ENCODE results near the gene NUCKS1.
A peak's percentile ranks its signal among the peaks of the same experiment; 100 is the strongest.

NUCKS1 gene

DNA sequence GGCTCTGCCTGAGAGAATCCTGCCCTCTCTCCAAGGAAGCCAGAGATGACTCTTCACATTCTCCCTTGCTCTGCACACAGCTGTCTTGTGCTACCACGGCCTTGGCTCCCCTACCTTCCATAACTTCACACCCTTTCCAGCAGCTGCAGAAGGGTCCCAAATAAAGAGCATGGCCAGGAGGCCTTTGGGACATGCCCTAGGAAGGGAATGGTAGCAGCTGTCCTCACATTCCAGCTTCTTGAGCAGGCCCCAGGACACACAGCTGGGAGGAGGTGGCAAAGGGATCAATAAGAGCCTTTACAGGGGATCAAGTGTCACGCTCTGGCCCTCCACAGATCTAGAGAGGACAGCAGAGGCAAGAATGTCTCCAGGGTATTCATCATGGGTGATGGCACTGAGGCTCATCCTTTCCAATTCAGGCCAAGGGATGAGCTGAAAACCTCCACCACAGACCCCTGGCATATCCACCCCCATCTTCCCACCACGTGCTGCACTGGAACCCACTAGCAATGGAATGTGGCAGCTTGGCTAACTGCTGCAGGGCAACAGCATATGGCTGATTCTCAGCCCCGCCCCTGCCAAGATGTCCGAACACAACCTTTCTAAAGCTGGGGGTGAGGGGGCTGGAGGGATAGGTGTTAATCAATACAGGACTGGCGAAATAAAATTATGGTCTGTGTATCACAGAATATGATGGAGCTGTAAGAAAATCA, 43.1 kb upstream of the NUCKS1 start:
- TF ChIP-seq FOXM1 (IDR thresholded peaks at IDR 0.05; ENCODE audit: borderline replicate concordance) (no peak), NFRKB (IDR thresholded peaks at IDR 0.05) (no peak), CTBP1 (IDR thresholded peaks at IDR 0.05; ENCODE audit: borderline replicate concordance) (no peak), ARNT (IDR thresholded peaks at IDR 0.05) (no peak), FOXK2 (IDR thresholded peaks at IDR 0.05) (no peak), SP1 (IDR thresholded peaks at IDR 0.05) (no peak), LEF1 (IDR thresholded peaks at IDR 0.05; ENCODE audit: borderline replicate concordance) (no peak), TARDBP (IDR thresholded peaks at IDR 0.05) (no peak), SUZ12 (IDR thresholded peaks at IDR 0.05) (no peak), BHLHE40 (IDR thresholded peaks at IDR 0.05; ENCODE audit: borderline replicate concordance) (no peak), L3MBTL2 (conservative IDR thresholded peaks at IDR 0.05) (no peak), FOXA1 (IDR thresholded peaks at IDR 0.05) (no peak), ELF4 (IDR thresholded peaks at IDR 0.05) (no peak), HDGF (IDR thresholded peaks at IDR 0.05; ENCODE audit: borderline replicate concordance) (no peak), ZNF384 (IDR thresholded peaks at IDR 0.05) (no peak)
- TF ChIP-seq, protein P1, sequence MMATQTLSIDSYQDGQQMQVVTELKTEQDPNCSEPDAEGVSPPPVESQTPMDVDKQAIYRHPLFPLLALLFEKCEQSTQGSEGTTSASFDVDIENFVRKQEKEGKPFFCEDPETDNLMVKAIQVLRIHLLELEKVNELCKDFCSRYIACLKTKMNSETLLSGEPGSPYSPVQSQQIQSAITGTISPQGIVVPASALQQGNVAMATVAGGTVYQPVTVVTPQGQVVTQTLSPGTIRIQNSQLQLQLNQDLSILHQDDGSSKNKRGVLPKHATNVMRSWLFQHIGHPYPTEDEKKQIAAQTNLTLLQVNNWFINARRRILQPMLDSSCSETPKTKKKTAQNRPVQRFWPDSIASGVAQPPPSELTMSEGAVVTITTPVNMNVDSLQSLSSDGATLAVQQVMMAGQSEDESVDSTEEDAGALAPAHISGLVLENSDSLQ (IDR thresholded peaks at IDR 0.05): no peak
- ChIA-PET CTCF (interaction anchor here (0.8 to 4.7 kb wide), 7 partner anchors 12 to 314 kb away, joined by 4 to 51 read pairs (median 11); no protein-coding TSS in a partner anchor), POLR2A (interaction anchor here (1.2 kb wide), 1 partner anchor 184 kb away, joined by 5 read pairs; no protein-coding TSS in a partner anchor)
- no peak for DNase-seq (ENCODE audit: extremely low spot score)

DNA sequence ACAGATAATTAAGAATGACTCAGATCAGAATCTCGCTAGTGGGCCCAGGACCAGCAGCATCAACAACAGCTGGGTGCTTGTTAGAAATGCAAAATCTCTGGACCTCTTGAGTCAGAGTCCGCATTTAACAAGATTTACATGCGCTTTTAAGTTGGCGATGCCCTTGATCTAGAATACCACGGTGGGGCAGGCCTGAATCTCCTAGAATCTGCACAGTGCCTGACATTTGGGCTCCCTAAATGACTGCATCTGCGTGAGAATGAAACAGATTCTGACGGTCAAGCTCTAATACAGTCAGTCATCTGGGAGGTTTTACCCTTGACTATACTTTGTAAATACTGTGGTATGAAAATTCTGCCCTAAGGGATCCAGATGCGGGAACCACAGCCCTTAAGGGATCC, 42.5 kb upstream of the NUCKS1 start:
- DNase-seq (ENCODE audit: extremely low spot score): no peak
- CTCF ChIA-PET: interaction anchor here (0.7 to 4.7 kb wide), 16 partner anchors 8 to 314 kb away, joined by 3 to 51 read pairs (median 6); partner anchors contain the start of gene RAB29
- POLR2A ChIA-PET: interaction anchor here (1.2 kb wide), 1 partner anchor 185 kb away, joined by 5 read pairs; no protein-coding TSS in a partner anchor
- no peak for TF ChIP-seq NFRKB (IDR thresholded peaks at IDR 0.05)
- TF ChIP-seq BHLHE40 (IDR thresholded peaks at IDR 0.05; ENCODE audit: borderline replicate concordance): no peak
- TF ChIP-seq L3MBTL2 (conservative IDR thresholded peaks at IDR 0.05): no peak
- no peak for TF ChIP-seq ELF4 (IDR thresholded peaks at IDR 0.05)
- TF ChIP-seq, protein P1 (IDR thresholded peaks at IDR 0.05): no peak
- TF ChIP-seq ARNT (IDR thresholded peaks at IDR 0.05): no peak
- no peak for TF ChIP-seq SP1 (IDR thresholded peaks at IDR 0.05)
- TF ChIP-seq LEF1 (IDR thresholded peaks at IDR 0.05; ENCODE audit: borderline replicate concordance): no peak
- TF ChIP-seq HDGF (IDR thresholded peaks at IDR 0.05; ENCODE audit: borderline replicate concordance): no peak
- no peak for TF ChIP-seq FOXM1 (IDR thresholded peaks at IDR 0.05; ENCODE audit: borderline replicate concordance)
- TF ChIP-seq TARDBP (IDR thresholded peaks at IDR 0.05): no peak
- TF ChIP-seq SUZ12 (IDR thresholded peaks at IDR 0.05): no peak
- TF ChIP-seq CTBP1 (IDR thresholded peaks at IDR 0.05; ENCODE audit: borderline replicate concordance): no peak
- no peak for TF ChIP-seq FOXA1 (IDR thresholded peaks at IDR 0.05)
- no peak for TF ChIP-seq ZNF384 (IDR thresholded peaks at IDR 0.05)
- TF ChIP-seq FOXK2 (IDR thresholded peaks at IDR 0.05): no peak

DNA sequence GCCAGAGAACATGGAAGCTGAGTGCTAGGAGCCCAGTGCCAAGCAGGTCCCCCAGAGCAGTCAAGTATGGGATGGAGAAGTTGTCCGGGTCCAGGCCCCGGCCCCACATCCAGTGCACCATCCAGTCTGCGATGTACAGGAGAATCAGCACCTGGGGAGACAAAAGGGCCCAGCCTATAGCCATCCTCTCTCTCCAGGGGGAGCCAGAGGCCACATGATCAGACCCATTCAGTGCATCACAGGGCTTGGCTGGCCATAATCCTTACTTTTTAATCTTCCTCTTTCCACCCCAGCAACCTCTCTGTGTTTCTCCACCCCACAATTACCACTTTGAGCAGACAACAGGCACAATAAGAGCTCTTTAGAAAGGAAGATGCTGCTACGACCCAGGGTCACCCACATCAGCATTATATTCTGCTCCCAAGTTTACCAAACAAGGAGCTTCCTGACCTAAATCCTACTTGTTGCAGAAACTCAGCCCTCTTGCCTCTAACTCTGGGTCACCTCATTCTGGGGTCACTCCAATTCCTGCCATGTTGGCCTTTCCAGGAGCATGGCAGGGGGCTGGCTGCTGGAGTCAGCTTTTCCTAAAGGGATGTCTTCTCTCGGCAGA, 41.7 kb upstream of the NUCKS1 start:
- ChIA-PET POLR2A (interaction anchor here (1.2 kb wide), 1 partner anchor 186 kb away, joined by 5 read pairs; no protein-coding TSS in a partner anchor), CTCF (interaction anchor here (0.5 to 4.7 kb wide), 20 partner anchors 8 to 666 kb away, joined by 3 to 51 read pairs (median 4); partner anchors contain the start of gene RAB29)
- peak; percentile 76 for DNase-seq (ENCODE audit: extremely low spot score)
- no peak for TF ChIP-seq CTBP1 (IDR thresholded peaks at IDR 0.05; ENCODE audit: borderline replicate concordance)
- TF ChIP-seq, protein P1 (IDR thresholded peaks at IDR 0.05): no peak

DNA sequence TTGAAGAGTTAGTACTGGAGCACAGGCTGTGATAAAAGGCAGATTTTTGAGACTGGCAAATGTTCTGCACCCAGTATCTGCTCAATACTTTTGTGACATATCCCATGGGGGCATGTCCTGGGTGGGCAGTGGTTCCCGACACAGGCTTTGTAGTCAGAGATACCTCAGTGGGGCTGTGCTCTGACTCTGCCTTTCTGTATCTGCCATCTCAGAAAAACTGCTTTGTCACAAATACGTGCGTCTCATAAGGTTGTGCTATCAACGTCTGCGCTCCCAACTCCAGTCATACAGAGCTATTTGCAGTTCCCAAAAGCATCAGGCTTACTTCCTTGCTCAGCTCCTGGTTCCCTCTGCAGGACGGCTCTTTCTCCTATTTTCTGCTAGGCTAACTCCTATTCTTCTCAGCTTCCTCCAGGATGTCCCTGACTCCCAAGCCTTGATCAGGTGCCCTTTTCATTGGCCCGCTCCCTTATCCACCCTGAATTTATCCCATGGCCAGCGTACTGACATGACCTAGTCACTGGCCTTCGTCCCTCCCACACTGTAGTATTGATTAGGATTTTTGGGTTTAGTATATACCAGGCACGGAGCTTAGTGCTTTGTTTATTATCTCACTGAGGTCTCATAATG, 37.4 kb upstream of the NUCKS1 start:
- POLR2A ChIA-PET: no interaction called here
- DNase-seq (ENCODE audit: extremely low spot score): no peak
- CTCF ChIA-PET: interaction anchor here (0.6 to 1.2 kb wide), 3 partner anchors 23 to 190 kb away, joined by 3 to 4 read pairs (median 4); no protein-coding TSS in a partner anchor
- no peak for TF ChIP-seq TARDBP (IDR thresholded peaks at IDR 0.05)
- TF ChIP-seq SP1 (IDR thresholded peaks at IDR 0.05): no peak
- TF ChIP-seq ZNF384 (IDR thresholded peaks at IDR 0.05): no peak
- TF ChIP-seq FOXM1 (IDR thresholded peaks at IDR 0.05; ENCODE audit: borderline replicate concordance): no peak
- TF ChIP-seq ARNT (IDR thresholded peaks at IDR 0.05): no peak
- no peak for TF ChIP-seq SUZ12 (IDR thresholded peaks at IDR 0.05)

DNA sequence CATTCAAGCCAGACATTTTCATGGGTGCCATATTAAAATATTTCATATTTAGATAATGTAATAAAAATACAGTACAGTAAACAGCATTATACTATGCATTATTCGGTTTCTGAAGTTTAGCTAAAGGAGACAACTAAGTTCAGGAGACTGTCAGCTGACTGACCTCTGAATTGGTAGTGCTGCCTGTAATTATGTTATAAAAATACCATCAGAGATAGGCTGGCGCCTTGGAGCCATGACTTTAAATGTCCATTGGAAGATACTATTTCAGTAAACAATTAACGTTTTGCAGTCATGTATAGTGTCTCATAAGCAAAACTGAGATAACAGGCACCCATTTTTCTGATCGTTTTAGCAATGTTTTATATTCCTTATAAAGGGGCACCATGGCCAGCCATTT, 36.6 kb upstream of the NUCKS1 start:
- ChIA-PET POLR2A (interaction anchor here (0.6 to 0.7 kb wide), 2 partner anchors 62 to 195 kb away, joined by 3 to 4 read pairs; no protein-coding TSS in a partner anchor), CTCF (interaction anchor here (0.6 to 1.0 kb wide), 2 partner anchors 106 to 191 kb away, joined by 3 to 4 read pairs; partner anchors contain the start of gene SLC45A3)
- TF ChIP-seq TARDBP (IDR thresholded peaks at IDR 0.05) (no peak), L3MBTL2 (conservative IDR thresholded peaks at IDR 0.05) (no peak), ARNT (IDR thresholded peaks at IDR 0.05) (no peak)
- no peak for DNase-seq (ENCODE audit: extremely low spot score)

Measured in HEK293T (cell line).